ENCODE data around the gene CES4A.

GRCh38 chr16:67039260-67040020 lies 51.1 kb downstream of the CES4A start:
- TF ChIP-seq EP300 (IDR thresholded peaks at IDR 0.05), result no peak
- TF ChIP-seq, protein P1, sequence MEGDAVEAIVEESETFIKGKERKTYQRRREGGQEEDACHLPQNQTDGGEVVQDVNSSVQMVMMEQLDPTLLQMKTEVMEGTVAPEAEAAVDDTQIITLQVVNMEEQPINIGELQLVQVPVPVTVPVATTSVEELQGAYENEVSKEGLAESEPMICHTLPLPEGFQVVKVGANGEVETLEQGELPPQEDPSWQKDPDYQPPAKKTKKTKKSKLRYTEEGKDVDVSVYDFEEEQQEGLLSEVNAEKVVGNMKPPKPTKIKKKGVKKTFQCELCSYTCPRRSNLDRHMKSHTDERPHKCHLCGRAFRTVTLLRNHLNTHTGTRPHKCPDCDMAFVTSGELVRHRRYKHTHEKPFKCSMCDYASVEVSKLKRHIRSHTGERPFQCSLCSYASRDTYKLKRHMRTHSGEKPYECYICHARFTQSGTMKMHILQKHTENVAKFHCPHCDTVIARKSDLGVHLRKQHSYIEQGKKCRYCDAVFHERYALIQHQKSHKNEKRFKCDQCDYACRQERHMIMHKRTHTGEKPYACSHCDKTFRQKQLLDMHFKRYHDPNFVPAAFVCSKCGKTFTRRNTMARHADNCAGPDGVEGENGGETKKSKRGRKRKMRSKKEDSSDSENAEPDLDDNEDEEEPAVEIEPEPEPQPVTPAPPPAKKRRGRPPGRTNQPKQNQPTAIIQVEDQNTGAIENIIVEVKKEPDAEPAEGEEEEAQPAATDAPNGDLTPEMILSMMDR (IDR thresholded peaks at IDR 0.05), result no peak
